HepG2 (cell line): ENCODE measurements around the gene KDM4B. TPM values are rescaled to one million over a fixed set of nuclear protein-coding genes. Genes with fewer than 3 reads are reported as not detected.
A peak's percentile ranks its signal among the peaks of the same experiment; 100 is the strongest.

ENCODE experiments used
- ATAC-seq: fragments of 200-7000 bp; cut with Tn5 transposase; 3 replicates; pipeline ENCODE4 v1.9.1; 2020; ENCODE audit warnings: mild to moderate bottlenecking, moderate library complexity
- BruUV-seq: library from RNA; stranded (reverse); fragments of 400-500 nt; replicated peaks from 2 replicates; lab custom pipeline; 2021; lab: Mats Ljungman, UMichigan
- CTCF ChIA-PET: fragments of 300-600 bp; formaldehyde crosslinking; extraction: SDS; loops from one replicate; lab custom pipeline; 2021; ENCODE audit warnings: low total read pairs, inconsistent platforms, low intra/inter-chr PET ratio; lab: Yijun Ruan, JAX
- POLR2A ChIA-PET: fragments of 350-600 bp; sonication (Branson Sonifier 250); formaldehyde crosslinking; loops from one replicate; lab custom pipeline; 2020; ENCODE audit warnings: antibody characterized with exemption, inconsistent platforms; lab: Yijun Ruan, JAX
- DNase-seq: peaks from one replicate; pipeline ENCODE4 v3.0.0-alpha.2; 2015; ENCODE audit warnings: low spot score
- FAIRE-seq: peaks from 3 replicates; lab custom pipeline; 2011; peaks lifted over from hg19 to GRCh38; lab: Jason Lieb, UNC
- H2AFZ ChIP-seq: one replicate; pipeline ENCODE4 v1.6.1; 2011; ENCODE audit warnings: low read length, inconsistent platforms
- H3K27ac ChIP-seq: fragments of 300-600 bp; 3 replicates; pipeline ENCODE4 v1.8.0; 2011; ENCODE audit warnings: mixed run types, mild to moderate bottlenecking, mixed read lengths, low read length, inconsistent platforms; ENCODE audit not compliant: insufficient read depth; ENCODE audit errors: extremely low read length
- H3K27me3 ChIP-seq, 2 experiments: fragments of 200-600 bp in 1 of 2; 2 replicates in 1 of 2; 3 replicates in 1 of 2; pipeline versions ENCODE4 v1.6.0 to v1.8.0; 2011; ENCODE audit warnings: low read length in 2 of 2, mild to moderate bottlenecking in 2 of 2, moderate library complexity in 2 of 2, inconsistent platforms in 1 of 2; ENCODE audit not compliant: insufficient read depth in 2 of 2, control insufficient read depth in 1 of 2
- H3K36me3 ChIP-seq, 2 experiments: fragments of 200-600 bp in 1 of 2; replicated peaks in 1 of 2; 2 replicates in 1 of 2; 3 replicates in 1 of 2; pipeline versions ENCODE4 v1.5.1 to v1.8.0; 2011; ENCODE audit warnings: low read length in 2 of 2, inconsistent platforms in 1 of 2; ENCODE audit not compliant: insufficient read depth in 2 of 2, control insufficient read depth in 1 of 2
- H3K4me1 ChIP-seq: 2 replicates; pipeline ENCODE4 v1.5.1; 2012; ENCODE audit warnings: low read length, inconsistent platforms; ENCODE audit not compliant: insufficient read depth
- H3K4me2 ChIP-seq: 2 replicates; pipeline ENCODE4 v1.6.0; 2011; ENCODE audit warnings: low read depth, low read length, inconsistent platforms
- H3K4me3 ChIP-seq, 3 experiments: fragments of 200-600 bp in 1 of 3; sonication (generic), shearing (Covaris generic) in 1 of 3; replicated peaks in 1 of 3; 2 replicates each; pipeline ENCODE4 v1.5.1; 2011 to 2016; ENCODE audit warnings: low read length in 3 of 3, inconsistent platforms in 2 of 3, low read depth in 2 of 3, mild to moderate bottlenecking in 2 of 3, control low read depth in 1 of 3, mixed read lengths in 1 of 3; ENCODE audit not compliant: insufficient read depth in 1 of 3
- H3K79me2 ChIP-seq: one replicate; pipeline ENCODE4 v1.6.1; 2011; ENCODE audit warnings: low read length, inconsistent platforms; ENCODE audit not compliant: insufficient read depth
- H3K9ac ChIP-seq: 2 replicates; pipeline ENCODE4 v1.6.0; 2011; ENCODE audit warnings: mild to moderate bottlenecking, low read depth, low read length, inconsistent platforms; ENCODE audit not compliant: insufficient read depth
- H3K9me3 ChIP-seq: 2 replicates; pipeline ENCODE4 v1.5.1; 2012; ENCODE audit warnings: mild to moderate bottlenecking, low read length
- H4K20me1 ChIP-seq: 2 replicates; pipeline ENCODE4 v1.6.0; 2011; ENCODE audit warnings: inconsistent platforms, mild to moderate bottlenecking, low read length, moderate library complexity; ENCODE audit not compliant: insufficient read depth
- ELF1 ChIP-seq: sonication (generic); formaldehyde crosslinking; IDR thresholded peaks from 2 replicates; pipeline ENCODE4 v1.4.0; 2020; ENCODE audit warnings: missing genetic modification reagents
- HBP1 ChIP-seq: IDR thresholded peaks from 2 replicates; pipeline ENCODE4 v1.6.1; 2016; ENCODE audit warnings: low read depth, control low read depth
- IRX3 ChIP-seq: sonication (generic); formaldehyde crosslinking; IDR thresholded peaks from 2 replicates; pipeline ENCODE4 v1.8.1; 2023; ENCODE audit warnings: mild to moderate bottlenecking, low read depth, missing genetic modification reagents, borderline replicate concordance
- LCORL ChIP-seq, 2 experiments: fragments of 450-650 bp in 1 of 2; sonication (generic) in 1 of 2; formaldehyde crosslinking in 1 of 2; IDR thresholded peaks; 2 replicates each; pipeline versions ENCODE4 v1.5.0 to v1.6.1; 2017 to 2020; ENCODE audit warnings: antibody characterized with exemption in 1 of 2, missing genetic modification reagents in 1 of 2
- MBNL3 ChIP-seq: fragments of 250-450 bp; sonication (Bioruptor Pico); conservative IDR thresholded peaks from 2 replicates; pipeline ENCODE4 v1.8.0; 2022; ENCODE audit warnings: mild to moderate bottlenecking, inconsistent platforms
- ZFP37 ChIP-seq: sonication (generic); formaldehyde crosslinking; IDR thresholded peaks from 2 replicates; pipeline ENCODE4 v1.4.0; 2020; ENCODE audit warnings: missing genetic modification reagents, borderline replicate concordance
- ZNF225 ChIP-seq: sonication (generic); formaldehyde crosslinking; IDR thresholded peaks from 2 replicates; pipeline ENCODE4 v1.4.0; 2020; ENCODE audit warnings: mild to moderate bottlenecking, missing genetic modification reagents
- ZNF317 ChIP-seq: sonication (generic); formaldehyde crosslinking; IDR thresholded peaks from 2 replicates; pipeline ENCODE4 v1.5.0; 2020; ENCODE audit warnings: mild to moderate bottlenecking, missing genetic modification reagents
- ZNF329 ChIP-seq: sonication (generic); formaldehyde crosslinking; IDR thresholded peaks from 2 replicates; pipeline ENCODE4 v1.9.0; 2021; ENCODE audit warnings: low read depth, mild to moderate bottlenecking, missing genetic modification reagents
- ZNF33B ChIP-seq: sonication (generic); formaldehyde crosslinking; IDR thresholded peaks from 2 replicates; pipeline ENCODE4 v1.5.1; 2020; ENCODE audit warnings: mild to moderate bottlenecking, missing genetic modification reagents
- ZNF512B ChIP-seq: sonication (generic); formaldehyde crosslinking; IDR thresholded peaks from 2 replicates; pipeline ENCODE4 v1.5.1; 2020; ENCODE audit warnings: missing genetic modification reagents, mild to moderate bottlenecking, borderline replicate concordance
- WGBS: methylation state at CpG from one replicate; pipeline ENCODE4 v1.1.6; 2017; ENCODE audit warnings: low lambda C conversion rate; 5-methylcytosine and 5-hydroxymethylcytosine counted together
- in situ Hi-C: cut with HindIII; loops from 2 replicates; pipeline ENCODE4 v1.10.0; 2017; ENCODE audit warnings: low pct_unique_long_range_greater_than_20kb; ENCODE audit not compliant: extremely low pct_ligation_motif_present
- intact Hi-C: fragments of 100-400 bp; cut with micrococcal nuclease; formaldehyde crosslinking; loops from one replicate; pipeline ENCODE4 v1.10.0; 2022; ENCODE audit not compliant: unreplicated experiment
- polyA plus RNA-seq, 8 experiments: library from polyadenylated mRNA; depleted of rRNA in 3 of 8; stranded (reverse) in 7 of 8; unstranded in 1 of 8; fragments of >200 nt; fragmentation: Illumina TruSeq in 4 of 8; extraction: Trizol in 4 of 8; gene quantifications; 2 replicates each; pipeline versions ENCODE4 v1.2.1 to v1.2.3, GENCODE V29; 2011 to 2016; ENCODE audit warnings: low read depth in 4 of 8, missing spikeins in 1 of 8, mixed read lengths in 1 of 8; ENCODE audit not compliant: insufficient read depth in 1 of 8
- total RNA-seq, 5 experiments: library from RNA; depleted of rRNA; stranded (reverse); fragments of >200 nt; fragmentation: Illumina TruSeq; extraction: Trizol; gene quantifications; 2 replicates each; pipeline ENCODE4 v1.2.3, GENCODE V29; 2016; ENCODE audit warnings: low read depth in 1 of 5
- TF ChIP-seq, protein P1 (sequence below): sonication (generic); formaldehyde crosslinking; IDR thresholded peaks from 2 replicates; pipeline ENCODE4 v1.4.0; 2020; ENCODE audit warnings: missing genetic modification reagents, borderline replicate concordance

KDM4B gene
- total and polyA plus RNA-seq, 2 of the 13 experiments (the other 11 are each of a cell fraction or from before 2014, with no cell fraction given), result 4.9 to 14.6 TPM

DNA sequence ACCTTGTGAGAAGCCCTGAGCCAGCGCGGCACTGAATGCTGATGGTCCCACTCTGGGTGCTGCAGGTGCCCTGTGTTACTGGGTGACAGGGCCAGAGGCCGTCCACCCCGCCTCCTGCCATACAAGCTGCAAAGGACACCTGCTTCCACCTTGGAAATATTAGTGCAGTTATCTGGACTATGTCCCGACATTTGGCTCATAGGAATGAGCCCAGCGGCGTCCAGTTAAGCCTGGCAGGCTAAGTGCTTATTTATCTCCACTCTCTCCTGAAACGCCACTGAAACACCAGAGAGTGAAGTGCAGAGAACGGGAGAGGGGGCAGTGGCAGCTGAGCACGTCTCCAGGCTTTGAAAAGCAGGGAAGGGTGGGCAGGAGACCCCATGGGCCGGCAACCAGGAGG lies 145.8 kb downstream of the KDM4B start:
- intact Hi-C loops (no loop called here), in situ Hi-C loops (no loop called here)
- ATAC-seq, result peak; percentile 7; the same call in 1 of the 3 replicates
- H4K20me1 ChIP-seq, result no peaks in the 10 kb centered on the region
- no TSS peak for BruUV-seq
- no peak for FAIRE-seq
- H3K4me2 ChIP-seq, result no peak overlapping the region
- no peaks in the 10 kb centered on the region for H3K9me3 ChIP-seq
- H3K27ac ChIP-seq, result no peak overlapping the region
- H3K79me2 ChIP-seq, result no peaks in the 10 kb centered on the region
- no peak for DNase-seq
- 72% methylated on average over 7 of the region's 11 CpGs for WGBS
- peaks cover 21% of the 10 kb centered on the region for H3K4me1 ChIP-seq
- peaks cover 5 to 24% of the 10 kb centered on the region in 2 experiments; a peak in 3 of 5 replicates for H3K36me3 ChIP-seq
- POLR2A ChIA-PET, result no interaction called here
- no peak overlapping the region for H3K9ac ChIP-seq
- CTCF ChIA-PET, result no interaction called here
- H3K27me3 ChIP-seq, result no peaks in the 10 kb centered on the region
- H3K4me3 ChIP-seq, result no peak overlapping the region
- no peak overlapping the region for H2AFZ ChIP-seq
- TF ChIP-seq MBNL3, result no peak
- no peak for TF ChIP-seq IRX3 (CRISPR knock-in tag)
- no peak for TF ChIP-seq ZNF329 (CRISPR knock-in tag)
- TF ChIP-seq ZFP37, result no peak
- TF ChIP-seq ZNF225, result no peak
- TF ChIP-seq ZNF512B (CRISPR knock-in tag), result no peak
- TF ChIP-seq, protein P1, sequence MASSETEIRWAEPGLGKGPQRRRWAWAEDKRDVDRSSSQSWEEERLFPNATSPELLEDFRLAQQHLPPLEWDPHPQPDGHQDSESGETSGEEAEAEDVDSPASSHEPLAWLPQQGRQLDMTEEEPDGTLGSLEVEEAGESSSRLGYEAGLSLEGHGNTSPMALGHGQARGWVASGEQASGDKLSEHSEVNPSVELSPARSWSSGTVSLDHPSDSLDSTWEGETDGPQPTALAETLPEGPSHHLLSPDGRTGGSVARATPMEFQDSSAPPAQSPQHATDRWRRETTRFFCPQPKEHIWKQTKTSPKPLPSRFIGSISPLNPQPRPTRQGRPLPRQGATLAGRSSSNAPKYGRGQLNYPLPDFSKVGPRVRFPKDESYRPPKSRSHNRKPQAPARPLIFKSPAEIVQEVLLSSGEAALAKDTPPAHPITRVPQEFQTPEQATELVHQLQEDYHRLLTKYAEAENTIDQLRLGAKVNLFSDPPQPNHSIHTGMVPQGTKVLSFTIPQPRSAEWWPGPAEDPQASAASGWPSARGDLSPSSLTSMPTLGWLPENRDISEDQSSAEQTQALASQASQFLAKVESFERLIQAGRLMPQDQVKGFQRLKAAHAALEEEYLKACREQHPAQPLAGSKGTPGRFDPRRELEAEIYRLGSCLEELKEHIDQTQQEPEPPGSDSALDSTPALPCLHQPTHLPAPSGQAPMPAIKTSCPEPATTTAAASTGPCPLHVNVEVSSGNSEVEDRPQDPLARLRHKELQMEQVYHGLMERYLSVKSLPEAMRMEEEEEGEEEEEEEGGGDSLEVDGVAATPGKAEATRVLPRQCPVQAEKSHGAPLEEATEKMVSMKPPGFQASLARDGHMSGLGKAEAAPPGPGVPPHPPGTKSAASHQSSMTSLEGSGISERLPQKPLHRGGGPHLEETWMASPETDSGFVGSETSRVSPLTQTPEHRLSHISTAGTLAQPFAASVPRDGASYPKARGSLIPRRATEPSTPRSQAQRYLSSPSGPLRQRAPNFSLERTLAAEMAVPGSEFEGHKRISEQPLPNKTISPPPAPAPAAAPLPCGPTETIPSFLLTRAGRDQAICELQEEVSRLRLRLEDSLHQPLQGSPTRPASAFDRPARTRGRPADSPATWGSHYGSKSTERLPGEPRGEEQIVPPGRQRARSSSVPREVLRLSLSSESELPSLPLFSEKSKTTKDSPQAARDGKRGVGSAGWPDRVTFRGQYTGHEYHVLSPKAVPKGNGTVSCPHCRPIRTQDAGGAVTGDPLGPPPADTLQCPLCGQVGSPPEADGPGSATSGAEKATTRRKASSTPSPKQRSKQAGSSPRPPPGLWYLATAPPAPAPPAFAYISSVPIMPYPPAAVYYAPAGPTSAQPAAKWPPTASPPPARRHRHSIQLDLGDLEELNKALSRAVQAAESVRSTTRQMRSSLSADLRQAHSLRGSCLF (CRISPR knock-in tag), result no peak
- no peak for TF ChIP-seq LCORL (IDR thresholded peaks at IDR 0.05)
- no peak for TF ChIP-seq LCORL (CRISPR knock-in tag; IDR thresholded peaks at IDR 0.05)
- TF ChIP-seq HBP1 (CRISPR knock-in tag), result no peak
- TF ChIP-seq ZNF33B, result no peak
- no peak for TF ChIP-seq ZNF317 (CRISPR knock-in tag)
- TF ChIP-seq ELF1, result no peak
